ENCODE data around the gene TNFRSF11A. TPM values are rescaled to one million over a fixed set of nuclear protein-coding genes. Genes with fewer than 3 reads are reported as not detected.

Gene TNFRSF11A
- total RNA-seq, 1 donor from 2014 or later = 38.9 TPM

DNA sequence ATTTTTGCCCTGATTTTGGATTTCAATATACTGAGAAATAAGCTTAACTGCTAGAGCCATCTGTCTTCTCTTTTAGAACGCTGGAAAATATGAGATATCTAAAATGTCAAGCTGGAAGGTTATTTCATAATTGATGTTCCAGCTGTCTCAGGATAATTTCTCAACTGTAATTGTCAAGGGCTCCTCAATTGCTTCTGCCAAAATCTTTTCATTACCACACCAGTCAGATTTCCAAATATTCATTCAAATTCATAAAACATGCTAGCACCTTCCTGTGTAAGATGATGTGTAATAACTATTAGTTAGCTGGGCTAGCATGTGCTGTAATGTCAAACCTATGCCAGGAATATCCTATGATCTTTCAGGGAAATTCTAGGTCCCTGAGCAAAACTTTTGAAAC, 88.1 kb downstream of the TNFRSF11A start:
- no peak for DNase-seq (ENCODE audit: low spot score)

- DNase-seq (ENCODE audit: low spot score) = no peak
Measured at GRCh38 chr18:62418258-62418657, 93.1 kb downstream of the TNFRSF11A start.

- peak; percentile 83 for DNase-seq (ENCODE audit: low spot score)
Measured at GRCh38 chr18:62420151-62420512, 95.0 kb downstream of the TNFRSF11A start.

DNA sequence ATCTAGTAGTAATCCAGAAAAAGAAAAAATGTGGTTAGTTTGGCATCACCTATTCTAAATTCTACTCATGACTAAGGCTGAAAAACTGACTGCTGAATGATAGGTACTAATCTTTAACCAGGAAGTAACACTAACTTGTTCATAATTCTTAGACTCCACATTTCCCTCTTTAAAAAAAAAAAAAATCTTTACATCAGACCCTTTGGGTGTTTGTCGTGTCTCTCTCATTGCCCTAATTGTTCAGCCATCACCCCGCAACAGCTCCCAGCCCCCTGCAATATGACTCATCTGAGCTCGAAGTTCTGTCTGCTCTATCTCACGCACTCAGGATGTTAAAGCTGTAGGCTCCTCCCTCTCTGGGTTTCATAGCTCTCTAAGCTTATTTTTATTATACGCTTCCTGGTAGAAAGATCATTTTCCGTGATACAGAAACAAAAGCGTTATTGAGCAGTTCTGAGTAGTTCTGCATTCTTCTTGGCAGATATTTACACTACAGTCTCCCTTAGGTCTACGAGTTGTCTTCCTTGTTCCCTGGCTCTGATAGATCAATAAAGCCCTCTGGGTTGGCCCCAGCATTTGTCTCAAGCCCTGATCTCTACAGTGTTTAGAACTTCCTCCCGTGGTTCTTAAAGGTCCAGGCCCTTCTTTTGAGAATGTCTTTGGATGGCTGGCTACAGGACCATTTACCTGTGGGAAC, 95.6 kb downstream of the TNFRSF11A start:
- peak; percentile 76 for DNase-seq (ENCODE audit: low spot score)

- peak; percentile 92 for DNase-seq (ENCODE audit: low spot score)
Measured at GRCh38 chr18:62425465-62426190, 100.5 kb downstream of the TNFRSF11A start.

GRCh38 chr18:62426191-62426488, 101.0 kb downstream of the TNFRSF11A start:
- no peak for DNase-seq (ENCODE audit: low spot score)

DNA sequence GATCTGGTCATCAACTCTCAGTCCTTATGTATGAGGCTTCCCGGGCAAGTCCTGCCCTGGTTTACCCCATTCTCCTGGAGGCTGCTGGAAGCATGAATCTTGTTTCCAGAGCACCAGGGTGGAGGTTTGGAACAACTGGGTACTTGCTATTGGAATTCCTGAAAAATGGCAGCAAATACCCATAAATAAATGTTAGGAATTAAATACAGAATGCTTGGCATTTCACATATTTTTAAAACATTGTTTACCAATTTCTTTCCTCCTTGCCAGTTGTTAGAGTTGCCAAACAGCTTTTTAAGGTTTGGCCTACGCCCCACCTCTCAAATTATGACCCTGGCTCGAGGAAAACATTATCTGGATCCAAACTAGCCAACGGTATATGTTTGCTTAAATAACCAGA, 107.1 kb downstream of the TNFRSF11A start:
- no peak for DNase-seq (ENCODE audit: low spot score)

- DNase-seq (ENCODE audit: low spot score) = no peak
Measured at GRCh38 chr18:62434798-62435197, 109.7 kb downstream of the TNFRSF11A start.

DNA sequence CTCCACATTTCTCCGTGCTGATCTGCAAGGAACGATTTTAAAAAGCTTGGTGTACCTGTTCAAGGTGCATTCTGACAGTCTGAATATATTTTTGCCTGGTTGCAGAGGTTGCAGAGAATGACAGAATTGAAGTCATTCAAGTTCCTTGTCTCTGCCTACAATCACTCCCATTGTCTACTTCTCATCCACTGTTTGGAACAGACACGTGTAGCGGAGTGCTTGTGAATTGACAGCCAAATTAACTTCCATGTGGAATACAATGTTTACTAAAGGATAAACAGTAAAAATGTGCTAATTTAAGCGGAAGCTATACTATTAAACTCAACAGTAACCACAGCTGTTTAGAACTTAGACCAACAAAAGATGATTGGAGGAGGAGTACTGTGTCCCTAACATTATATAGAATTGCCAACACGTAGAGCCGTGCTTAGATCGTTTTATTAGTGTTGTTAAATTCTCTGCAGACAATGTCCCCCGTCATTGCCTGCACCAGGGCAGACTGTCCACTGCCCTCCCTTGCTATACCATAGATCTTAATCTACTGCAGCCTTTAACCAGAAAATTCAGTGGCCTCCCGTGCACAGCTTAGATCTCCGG, 110.4 kb downstream of the TNFRSF11A start:
- no peak for DNase-seq (ENCODE audit: low spot score)

DNA sequence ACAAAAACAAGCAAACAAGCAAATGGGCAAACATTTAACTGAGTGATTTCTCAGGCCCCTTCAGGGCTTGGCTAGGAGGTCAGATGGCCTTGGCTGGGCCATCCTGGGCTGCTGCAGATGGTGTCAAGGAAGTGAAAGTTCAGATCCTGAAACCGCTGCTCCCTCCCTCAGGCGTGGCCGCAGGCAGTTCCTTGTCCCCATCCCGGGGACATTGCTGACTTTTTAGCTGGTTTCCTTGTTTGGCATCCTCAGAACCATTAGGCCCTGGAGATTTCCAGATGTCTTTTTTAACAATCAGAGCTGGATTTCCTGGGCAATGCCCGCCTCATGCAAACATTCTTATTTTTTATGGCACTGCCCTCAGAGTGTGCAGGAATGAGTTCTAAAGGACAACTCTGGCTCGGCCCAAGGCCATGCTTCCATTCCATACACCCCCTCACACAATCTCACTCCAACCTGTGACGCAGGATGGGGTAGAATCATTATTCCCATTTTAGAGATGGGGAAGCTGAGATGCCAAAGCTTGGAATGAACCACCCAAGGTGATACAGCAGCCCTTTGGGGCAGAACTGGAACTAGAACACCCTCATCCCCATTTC, 111.6 kb downstream of the TNFRSF11A start:
- no peak for DNase-seq (ENCODE audit: low spot score)

- DNase-seq (ENCODE audit: low spot score) = peak; percentile 74
Measured at GRCh38 chr18:62437235-62438017, 112.3 kb downstream of the TNFRSF11A start.

- DNase-seq (ENCODE audit: low spot score) = no peak
Measured at GRCh38 chr18:62438018-62438329, 112.9 kb downstream of the TNFRSF11A start.

DNA sequence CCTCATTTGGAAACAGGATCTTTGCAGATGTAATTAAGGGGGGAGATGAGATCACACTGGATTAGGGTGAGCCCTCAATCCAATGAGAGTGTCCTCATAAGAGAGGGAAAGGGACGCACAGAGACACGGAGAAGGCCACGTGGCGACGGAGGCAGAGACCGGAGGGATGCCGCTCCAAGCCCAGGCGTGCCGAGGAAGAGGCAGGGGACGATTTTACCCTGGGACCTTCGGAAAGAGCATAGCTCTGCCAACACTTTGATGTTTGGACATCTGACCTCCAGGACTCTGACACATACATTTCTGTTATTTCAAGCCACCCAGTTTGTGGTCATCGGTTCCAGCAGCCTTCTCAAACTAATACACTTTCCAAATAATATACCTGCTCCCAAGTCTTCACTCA, 113.3 kb downstream of the TNFRSF11A start:
- no peak for DNase-seq (ENCODE audit: low spot score)

GRCh38 chr18:62438866-62439265, 113.8 kb downstream of the TNFRSF11A start:
- no peak for DNase-seq (ENCODE audit: low spot score)

Other genes with a start within 250 kb of the TNFRSF11A start
- 24.2 TPM for gene PIGN, start 138.3 kb upstream of the TNFRSF11A start, total RNA-seq
- gene RELCH, start 138.1 kb upstream of the TNFRSF11A start, total RNA-seq = 31.0 TPM
- 38.2 TPM for gene ZCCHC2, start 197.7 kb downstream of the TNFRSF11A start, total RNA-seq